Measurements from ENCODE around the gene STK32C.

STK32C gene

DNA sequence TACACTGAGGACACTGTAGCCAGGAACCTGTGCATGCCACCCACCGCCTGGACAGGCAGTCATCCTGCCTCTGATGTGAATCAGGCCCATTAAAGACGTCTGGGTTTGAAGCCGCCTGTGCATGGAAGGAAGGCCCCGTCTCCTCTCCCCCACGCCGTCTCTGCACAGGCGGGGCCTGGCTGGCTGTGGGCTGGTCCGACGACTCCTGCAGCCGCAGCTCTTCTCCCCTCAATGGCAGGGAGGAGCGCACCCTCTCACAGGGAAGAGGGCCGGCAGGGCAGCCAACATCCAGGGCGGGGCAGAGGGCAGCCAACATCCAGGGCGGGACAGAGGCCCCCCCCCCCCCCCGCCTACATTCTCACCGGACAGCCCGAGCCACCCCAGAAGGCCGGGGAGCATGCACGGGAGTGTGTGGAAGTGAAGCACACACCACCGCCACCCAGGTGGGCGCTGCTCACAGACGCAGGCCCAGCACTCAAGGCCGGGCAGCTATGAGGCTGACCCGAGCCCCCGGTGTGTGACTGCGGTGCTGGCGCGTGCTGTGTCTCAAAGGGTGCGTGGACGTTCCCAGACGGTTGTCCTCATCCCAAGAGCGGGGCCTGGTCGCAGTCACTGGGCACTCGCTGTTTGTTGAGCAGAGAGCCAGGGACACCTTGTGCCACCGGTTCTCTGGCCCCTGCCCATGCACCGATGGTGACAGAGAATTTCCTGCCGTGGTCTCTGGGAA, 101.9 kb downstream of the STK32C start:
- H3K4me3 ChIP-seq (ENCODE audit: low read depth, low read length), result no peak overlapping the region

DNA sequence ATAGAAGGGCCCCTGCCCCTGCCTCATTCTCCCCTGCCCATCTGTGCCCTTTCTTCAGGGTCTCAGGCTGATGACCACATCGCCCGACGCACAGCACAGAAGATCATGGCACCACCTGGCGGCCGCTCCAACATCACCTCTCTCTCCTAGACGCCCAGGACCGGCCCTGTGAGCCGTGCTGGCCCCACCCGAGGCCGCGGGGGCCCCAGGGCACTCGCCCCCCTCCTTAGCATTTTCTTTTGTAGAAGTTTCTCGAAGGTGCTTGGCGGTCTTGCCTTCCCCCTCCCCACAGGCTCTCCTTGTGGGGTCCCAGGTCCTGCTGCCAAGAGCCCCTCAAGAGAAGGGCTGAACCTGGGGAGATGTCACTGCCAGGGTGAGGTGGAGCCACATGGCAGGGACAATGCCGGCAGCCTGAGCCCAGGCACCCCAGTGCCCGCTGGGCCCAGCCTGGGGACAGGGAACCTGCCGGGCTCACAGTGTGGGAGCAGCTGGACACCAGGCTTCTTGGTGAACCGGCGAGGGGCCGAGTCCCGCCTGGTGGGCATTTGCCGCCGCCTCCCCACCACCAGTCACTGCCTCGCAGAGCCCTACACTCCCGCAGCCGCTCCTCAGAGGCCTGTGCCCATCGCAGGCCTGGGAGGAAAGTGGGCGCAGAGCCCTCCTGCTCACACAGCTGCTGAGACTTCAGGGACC, 102.8 kb downstream of the STK32C start:
- H3K36me3 ChIP-seq (ENCODE audit: insufficient read depth, low read length), result no peaks in the 10 kb centered on the region
- peaks cover 5% of the 10 kb centered on the region for H3K4me1 ChIP-seq (ENCODE audit: control insufficient read depth, insufficient read depth, low read length, unreplicated experiment)

More for the DNA sequence above, 101.9 kb downstream of the STK32C start:
- H3K27ac ChIP-seq (ENCODE audit: low read depth, low read length), result no peak overlapping the region
- H3K27me3 ChIP-seq (ENCODE audit: insufficient read depth, low read length), result no peaks in the 10 kb centered on the region
- H3K4me1 ChIP-seq (ENCODE audit: control insufficient read depth, insufficient read depth, low read length, unreplicated experiment), result peaks cover 5% of the 10 kb centered on the region
- H3K36me3 ChIP-seq (ENCODE audit: insufficient read depth, low read length), result no peaks in the 10 kb centered on the region
- H2AFZ ChIP-seq (ENCODE audit: low read length, unreplicated experiment), result no peak overlapping the region
- H3K79me2 ChIP-seq (ENCODE audit: control insufficient read depth, insufficient read depth, low read length, unreplicated experiment), result no peaks in the 10 kb centered on the region

DNA sequence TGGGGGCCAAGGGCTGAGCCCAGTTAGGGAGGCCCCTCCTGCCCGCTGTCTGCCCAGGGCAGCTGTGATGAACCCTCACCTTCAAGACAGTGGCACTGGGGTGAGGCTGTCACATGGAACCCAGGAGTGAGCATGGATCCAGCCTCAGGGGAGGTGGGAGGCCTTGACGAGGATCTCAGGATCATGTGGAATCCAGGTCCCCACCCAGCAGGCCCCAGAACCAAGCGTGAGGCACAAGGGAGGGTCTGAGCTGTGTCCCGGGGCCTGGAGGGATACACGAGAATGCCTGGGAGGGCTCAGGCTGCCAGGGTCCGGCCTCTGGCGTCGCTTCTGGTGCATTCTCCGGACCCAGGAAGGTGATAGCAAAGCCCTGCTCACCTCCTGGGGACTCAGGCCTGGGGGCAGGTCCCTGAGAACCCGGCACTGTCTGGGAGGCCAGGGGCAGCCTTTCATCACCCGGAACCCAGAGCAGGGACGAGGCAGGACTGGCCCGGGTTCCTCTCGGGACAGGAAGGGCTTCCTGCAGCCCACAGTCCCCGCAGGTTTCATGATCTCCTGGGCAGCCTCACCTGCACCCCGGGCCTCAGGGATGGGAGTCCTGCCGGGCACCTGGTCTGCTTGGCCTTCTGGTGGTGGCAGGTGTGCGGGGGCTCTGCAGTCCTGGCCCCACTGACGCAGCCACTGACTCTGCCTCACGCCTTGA, 103.5 kb downstream of the STK32C start:
- no peaks in the 10 kb centered on the region for H3K36me3 ChIP-seq (ENCODE audit: insufficient read depth, low read length)

More for the DNA sequence above, 102.8 kb downstream of the STK32C start:
- no peak overlapping the region for H3K4me3 ChIP-seq (ENCODE audit: low read depth, low read length)
- H3K27ac ChIP-seq (ENCODE audit: low read depth, low read length), result no peak overlapping the region
- H3K27me3 ChIP-seq (ENCODE audit: insufficient read depth, low read length), result no peaks in the 10 kb centered on the region
- no peaks in the 10 kb centered on the region for H3K79me2 ChIP-seq (ENCODE audit: control insufficient read depth, insufficient read depth, low read length, unreplicated experiment)
- no peak overlapping the region for H2AFZ ChIP-seq (ENCODE audit: low read length, unreplicated experiment)

DNA sequence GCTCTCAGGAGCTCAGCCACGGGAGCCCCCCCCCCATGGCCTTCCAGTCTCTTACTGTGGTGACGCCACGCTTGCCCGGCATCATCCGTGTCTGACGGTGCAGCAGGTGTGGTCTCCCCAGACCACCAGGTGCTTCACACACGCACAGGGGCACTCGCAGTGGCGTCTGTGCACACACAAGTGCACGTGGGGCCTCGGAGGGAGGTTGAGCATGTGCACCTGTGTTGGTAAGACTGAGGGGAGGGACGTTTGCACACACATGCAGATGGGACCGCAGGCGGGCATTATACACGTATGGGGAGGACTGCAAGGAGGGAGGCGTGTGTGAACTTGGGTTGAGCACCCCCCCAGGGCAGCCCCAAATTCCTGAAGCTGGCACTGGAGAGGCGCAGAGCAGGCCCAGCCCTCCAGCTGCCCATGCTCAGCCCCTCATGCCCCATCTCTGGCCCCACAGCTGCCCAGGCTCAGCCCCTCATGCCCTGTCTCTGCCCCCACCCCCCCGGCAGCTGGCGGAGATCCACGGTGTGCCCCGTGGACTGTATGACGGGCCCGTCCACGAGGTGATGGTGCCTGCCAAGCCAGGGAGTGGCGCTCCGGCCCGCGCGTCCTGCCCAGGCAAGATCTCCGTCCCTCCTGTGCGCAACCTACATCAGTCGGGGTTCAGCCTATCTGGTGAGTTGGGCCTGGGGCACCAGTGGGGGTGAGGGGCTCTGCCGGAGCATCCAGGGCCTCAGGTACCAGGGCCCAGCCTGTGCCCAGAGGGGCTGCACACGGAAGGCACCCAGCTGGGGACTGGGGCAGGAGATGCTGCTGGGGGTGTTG, 104.3 kb downstream of the STK32C start:
- H3K4me1 ChIP-seq (ENCODE audit: control insufficient read depth, insufficient read depth, low read length, unreplicated experiment), result peaks cover under 1% of the 10 kb centered on the region
- H3K36me3 ChIP-seq (ENCODE audit: insufficient read depth, low read length), result no peaks in the 10 kb centered on the region
- no peak overlapping the region for H3K4me3 ChIP-seq (ENCODE audit: low read depth, low read length)
- H2AFZ ChIP-seq (ENCODE audit: low read length, unreplicated experiment), result no peak overlapping the region
- H3K79me2 ChIP-seq (ENCODE audit: control insufficient read depth, insufficient read depth, low read length, unreplicated experiment), result no peaks in the 10 kb centered on the region
- H3K27ac ChIP-seq (ENCODE audit: low read depth, low read length), result no peak overlapping the region
- H3K27me3 ChIP-seq (ENCODE audit: insufficient read depth, low read length), result no peaks in the 10 kb centered on the region

More for the DNA sequence above, 103.5 kb downstream of the STK32C start:
- Histone ChIP-seq H3K4me3 (ENCODE audit: low read depth, low read length) (no peak overlapping the region), H2AFZ (ENCODE audit: low read length, unreplicated experiment) (no peak overlapping the region), H3K4me1 (ENCODE audit: control insufficient read depth, insufficient read depth, low read length, unreplicated experiment) (peaks cover 5% of the 10 kb centered on the region), H3K27ac (ENCODE audit: low read depth, low read length) (no peak overlapping the region), H3K27me3 (ENCODE audit: insufficient read depth, low read length) (no peaks in the 10 kb centered on the region), H3K79me2 (ENCODE audit: control insufficient read depth, insufficient read depth, low read length, unreplicated experiment) (no peaks in the 10 kb centered on the region)

DNA sequence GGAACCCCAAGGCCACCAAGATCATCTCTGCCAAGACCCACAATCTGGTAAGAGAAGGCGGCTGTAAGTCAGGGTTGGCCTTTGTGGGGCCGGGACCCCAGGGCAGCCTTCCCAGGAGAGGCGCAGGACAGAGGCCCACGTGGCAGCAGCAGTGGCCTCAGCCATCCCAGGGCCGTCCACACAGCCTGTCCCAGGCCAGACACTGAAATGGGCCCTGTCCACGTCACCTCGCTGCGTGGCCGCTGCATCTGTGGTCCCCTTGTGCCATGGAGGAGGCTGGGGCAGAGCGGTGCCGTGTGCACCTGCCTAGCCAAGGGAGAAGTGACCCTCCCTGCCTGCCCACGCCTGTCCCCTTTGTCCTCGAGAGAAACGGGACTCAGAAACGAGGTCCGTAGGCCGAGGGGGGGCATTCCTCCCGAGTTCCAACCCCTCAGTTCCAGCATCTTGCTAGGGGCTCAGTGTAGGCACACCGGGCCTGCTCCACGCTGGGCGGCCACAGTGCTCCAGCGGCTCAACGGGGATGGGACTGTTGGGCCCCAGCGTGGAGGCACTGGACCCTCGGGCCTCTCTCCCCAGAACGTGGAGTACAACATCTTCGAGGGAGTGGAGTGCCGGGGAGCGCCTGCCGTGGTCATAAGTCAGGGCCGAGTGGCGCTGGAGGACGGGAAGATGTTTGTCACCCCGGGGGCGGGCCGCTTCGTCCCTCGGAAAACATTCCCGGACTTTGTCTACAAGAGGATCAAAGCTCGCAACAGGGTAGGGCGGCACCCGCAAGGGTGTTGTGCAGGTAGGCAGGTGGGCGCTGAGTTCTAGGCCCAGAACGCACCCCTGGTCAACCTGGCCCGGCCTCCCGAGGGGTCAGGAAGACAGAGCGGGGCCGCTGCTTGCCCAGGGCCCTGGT, 105.4 kb downstream of the STK32C start:
- Histone ChIP-seq H3K27me3 (ENCODE audit: insufficient read depth, low read length) (no peaks in the 10 kb centered on the region), H3K4me3 (ENCODE audit: low read depth, low read length) (no peak overlapping the region), H3K36me3 (ENCODE audit: insufficient read depth, low read length) (no peaks in the 10 kb centered on the region), H2AFZ (ENCODE audit: low read length, unreplicated experiment) (no peak overlapping the region), H3K79me2 (ENCODE audit: control insufficient read depth, insufficient read depth, low read length, unreplicated experiment) (no peaks in the 10 kb centered on the region), H3K27ac (ENCODE audit: low read depth, low read length) (no peak overlapping the region), H3K4me1 (ENCODE audit: control insufficient read depth, insufficient read depth, low read length, unreplicated experiment) (no peaks in the 10 kb centered on the region)

DNA sequence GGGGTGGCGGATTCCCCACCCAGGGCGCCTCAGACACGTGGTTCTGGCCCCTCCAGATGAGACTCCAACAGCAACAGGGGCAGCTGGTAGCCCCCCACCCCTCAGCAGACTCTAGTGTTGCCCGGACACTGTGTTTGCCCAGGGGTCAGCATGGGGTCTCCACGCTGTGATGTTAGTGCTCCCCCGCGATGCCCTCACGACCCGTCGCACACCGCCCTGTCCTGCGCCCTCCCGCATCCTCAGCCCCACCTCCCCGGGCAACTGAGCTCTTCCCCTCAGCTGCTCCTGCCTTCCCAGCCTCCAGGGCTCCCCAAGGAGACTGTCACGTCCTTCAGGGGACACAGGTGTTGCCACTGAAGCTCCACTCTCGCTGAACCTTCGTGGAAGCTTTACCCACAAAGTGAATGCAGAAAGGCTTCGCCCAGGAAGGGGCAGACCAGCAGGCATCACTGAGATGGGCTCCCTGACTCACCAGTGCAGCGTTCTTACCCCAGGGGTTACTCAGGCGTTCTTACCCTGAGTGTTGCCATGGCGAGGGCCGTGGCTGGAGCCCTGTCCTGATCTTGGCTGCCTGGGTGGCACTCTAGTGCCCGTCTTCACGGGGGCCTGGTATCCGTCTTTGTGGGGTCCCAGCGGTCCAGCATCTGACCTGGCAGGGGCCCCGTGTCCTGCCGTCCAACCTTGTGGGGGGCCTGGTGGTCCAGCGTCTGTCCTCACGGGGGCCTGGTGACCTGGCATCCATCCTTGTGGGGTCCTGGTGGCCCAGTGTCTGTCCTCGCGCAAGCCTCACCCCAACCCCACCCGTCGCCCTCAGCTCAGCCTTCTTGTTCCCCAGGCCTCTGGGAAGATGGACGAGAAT, 106.4 kb downstream of the STK32C start:
- no peak overlapping the region for H2AFZ ChIP-seq (ENCODE audit: low read length, unreplicated experiment)
- no peak overlapping the region for H3K4me3 ChIP-seq (ENCODE audit: low read depth, low read length)
- H3K4me1 ChIP-seq (ENCODE audit: control insufficient read depth, insufficient read depth, low read length, unreplicated experiment), result no peaks in the 10 kb centered on the region
- no peak overlapping the region for H3K27ac ChIP-seq (ENCODE audit: low read depth, low read length)
- no peaks in the 10 kb centered on the region for H3K79me2 ChIP-seq (ENCODE audit: control insufficient read depth, insufficient read depth, low read length, unreplicated experiment)
- H3K27me3 ChIP-seq (ENCODE audit: insufficient read depth, low read length), result no peaks in the 10 kb centered on the region
- no peaks in the 10 kb centered on the region for H3K36me3 ChIP-seq (ENCODE audit: insufficient read depth, low read length)

DNA sequence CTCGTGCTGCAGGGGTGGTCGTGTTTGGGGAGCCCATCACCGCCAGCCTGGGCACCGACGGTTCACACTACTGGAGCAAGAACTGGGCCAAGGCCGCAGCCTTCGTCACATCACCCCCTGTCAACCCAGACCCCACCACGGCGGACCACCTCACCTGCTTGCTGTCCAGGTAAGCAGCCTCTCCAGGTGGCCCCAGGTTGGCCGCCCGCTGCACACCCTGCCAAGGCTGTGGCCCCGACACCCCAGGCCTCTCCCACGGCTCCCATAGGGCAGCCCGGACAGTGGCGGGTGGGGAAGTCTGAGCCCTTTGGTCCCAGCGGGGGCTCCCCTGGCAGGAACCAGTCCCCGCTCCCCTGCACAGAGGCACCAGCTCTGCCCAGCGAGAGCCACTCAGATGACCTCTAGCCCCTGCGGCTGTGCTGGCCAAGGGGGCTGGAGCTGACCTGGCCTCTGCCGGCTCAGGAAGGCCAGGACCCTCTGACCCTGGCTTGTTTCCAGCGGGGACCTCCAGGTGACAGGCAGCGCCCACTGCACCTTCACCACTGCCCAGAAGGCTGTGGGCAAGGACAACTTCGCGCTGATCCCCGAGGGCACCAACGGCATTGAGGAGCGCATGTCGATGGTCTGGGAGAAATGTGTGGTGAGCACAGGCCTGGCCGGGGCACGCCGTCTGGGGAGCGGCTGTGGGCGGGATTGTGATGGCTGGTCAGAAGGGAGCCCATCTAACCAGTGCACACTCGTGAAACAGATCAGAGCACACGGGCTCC, 107.2 kb downstream of the STK32C start:
- H3K4me1 ChIP-seq (ENCODE audit: control insufficient read depth, insufficient read depth, low read length, unreplicated experiment), result no peaks in the 10 kb centered on the region
- H3K4me3 ChIP-seq (ENCODE audit: low read depth, low read length), result no peak overlapping the region
- no peaks in the 10 kb centered on the region for H3K27me3 ChIP-seq (ENCODE audit: insufficient read depth, low read length)
- H3K36me3 ChIP-seq (ENCODE audit: insufficient read depth, low read length), result no peaks in the 10 kb centered on the region
- H2AFZ ChIP-seq (ENCODE audit: low read length, unreplicated experiment), result no peak overlapping the region
- H3K27ac ChIP-seq (ENCODE audit: low read depth, low read length), result no peak overlapping the region
- no peaks in the 10 kb centered on the region for H3K79me2 ChIP-seq (ENCODE audit: control insufficient read depth, insufficient read depth, low read length, unreplicated experiment)

DNA sequence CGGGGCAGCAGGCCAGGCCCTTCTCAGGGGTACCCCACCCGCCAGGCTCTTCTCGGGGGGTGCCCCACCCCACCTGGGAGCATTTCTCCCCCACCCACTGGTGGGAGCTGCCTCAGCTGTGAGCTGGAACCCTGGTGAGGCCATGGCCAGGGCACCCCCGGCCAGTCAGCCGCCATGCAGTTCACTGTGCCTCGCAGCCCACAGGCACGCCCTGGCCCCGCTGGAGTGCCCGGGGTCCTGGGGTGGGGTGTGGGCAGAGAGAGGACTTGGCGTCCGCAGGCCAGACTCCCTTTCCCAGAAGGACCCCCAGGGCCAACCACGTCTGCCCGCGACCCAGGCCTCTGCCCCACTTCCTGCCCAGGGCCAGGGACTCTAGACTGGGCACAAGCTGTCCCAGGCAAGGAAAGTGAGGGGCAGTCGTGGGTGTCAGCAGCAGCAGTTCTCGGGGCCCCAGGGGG, 107.9 kb downstream of the STK32C start:
- Histone ChIP-seq H3K4me3 (ENCODE audit: low read depth, low read length) (no peak overlapping the region), H3K27ac (ENCODE audit: low read depth, low read length) (no peak overlapping the region)

More for the DNA sequence above, 107.9 kb downstream of the STK32C start:
- H2AFZ ChIP-seq (ENCODE audit: low read length, unreplicated experiment), result no peak overlapping the region
- no peaks in the 10 kb centered on the region for H3K36me3 ChIP-seq (ENCODE audit: insufficient read depth, low read length)
- H3K4me1 ChIP-seq (ENCODE audit: control insufficient read depth, insufficient read depth, low read length, unreplicated experiment), result no peaks in the 10 kb centered on the region
- no peaks in the 10 kb centered on the region for H3K79me2 ChIP-seq (ENCODE audit: control insufficient read depth, insufficient read depth, low read length, unreplicated experiment)
- H3K27me3 ChIP-seq (ENCODE audit: insufficient read depth, low read length), result no peaks in the 10 kb centered on the region

Data from ACC112 (cell line).